ENCODE results near the gene PRPF40B. TPM values are rescaled to one million over a fixed set of nuclear protein-coding genes. Genes with fewer than 3 reads are reported as not detected.

Gene PRPF40B
- total RNA-seq, 2 experiments from 2014 or later = 4.7 to 6.5 TPM

GRCh38 chr12:49647827-49648711 is 24.7 kb downstream of the PRPF40B start:
- Mint-ChIP-seq H3K27ac (peak overlapping the region; percentile 67), H3K27me3 (no peaks in the 10 kb centered on the region), H3K36me3 (ENCODE audit: low read depth) (peaks cover 87% of the 10 kb centered on the region), H3K4me3 (no peak overlapping the region), H3K4me1 (ENCODE audit: low read depth) (peaks cover 45% of the 10 kb centered on the region), H3K9me3 (no peaks in the 10 kb centered on the region)
- Histone ChIP-seq H3K9me3 (ENCODE audit: control insufficient read depth in 1 of 2, insufficient read depth in 1 of 2, low read length in 2 of 2) (no peaks in the 10 kb centered on the region), H3K4me3 (ENCODE audit: low read length) (no peak overlapping the region), H3K27ac (ENCODE audit: low read depth in 1 of 2, low read length in 2 of 2) (peak overlapping the region in 1 of 2 donors; percentile 37), H3K27me3 (ENCODE audit: control insufficient read depth in 1 of 2, insufficient read depth in 2 of 2, low read length in 2 of 2) (no peaks in the 10 kb centered on the region), H3K36me3 (ENCODE audit: insufficient read depth, low read length) (peaks cover 62% of the 10 kb centered on the region), H3K4me1 (ENCODE audit: insufficient read depth, low read length) (peaks cover 31% of the 10 kb centered on the region)
- DNase-seq = no peak
- ChIA-PET POLR2A (interaction anchor here (0.5 to 5.3 kb wide), 7 partner anchors 9 to 93 kb away, joined by 3 to 36 read pairs (median 6); partner anchors contain the start of genes FMNL3 and TMBIM6), CTCF (interaction anchor here (0.8 to 2.0 kb wide), 11 partner anchors 11 to 115 kb away, joined by 3 to 7 read pairs (median 4); partner anchors contain the start of genes FMNL3, PRPF40B and TMBIM6)
- intact Hi-C loops (cut with DNase I, micrococcal nuclease) = loop anchor here in 1 of 2 experiments (5.0 kb wide), 1 partner anchor 189 kb away; no protein-coding TSS in a partner anchor
- no peak for ATAC-seq (ENCODE audit: poor library complexity)
- TF ChIP-seq CTCF (IDR thresholded peaks at IDR 0.05) = no peak

- TF ChIP-seq CTCF (IDR thresholded peaks at IDR 0.05) = no peak
- intact Hi-C loops (cut with DNase I, micrococcal nuclease) = loop anchor here in 1 of 2 experiments (5.0 kb wide), 1 partner anchor 189 kb away; no protein-coding TSS in a partner anchor
Observed at GRCh38 chr12:49648712-49649003, 25.3 kb downstream of the PRPF40B start.

GRCh38 chr12:49649445-49649844 is 26.1 kb downstream of the PRPF40B start:
- Histone ChIP-seq H3K9me3 (ENCODE audit: control insufficient read depth in 1 of 2, insufficient read depth in 1 of 2, low read length in 2 of 2) (no peaks in the 10 kb centered on the region), H3K27ac (ENCODE audit: low read depth in 1 of 2, low read length in 2 of 2) (no peak overlapping the region), H3K4me3 (ENCODE audit: low read length) (no peak overlapping the region), H3K4me1 (ENCODE audit: insufficient read depth, low read length) (peaks cover 30% of the 10 kb centered on the region), H3K36me3 (ENCODE audit: insufficient read depth, low read length) (peaks cover 73% of the 10 kb centered on the region), H3K27me3 (ENCODE audit: control insufficient read depth in 1 of 2, insufficient read depth in 2 of 2, low read length in 2 of 2) (no peaks in the 10 kb centered on the region)
- no peak for TF ChIP-seq CTCF (IDR thresholded peaks at IDR 0.05)
- POLR2A ChIA-PET = interaction anchor here (2.3 to 5.3 kb wide), 3 partner anchors 13 to 92 kb away, joined by 11 to 36 read pairs (median 21); partner anchors contain the start of genes FMNL3 and TMBIM6
- CTCF ChIA-PET = interaction anchor here (1.0 to 2.0 kb wide), 4 partner anchors 12 to 113 kb away, joined by 3 to 6 read pairs (median 4); partner anchors contain the start of gene TMBIM6
- DNase-seq (no peak), ATAC-seq (ENCODE audit: poor library complexity) (no peak)
- intact Hi-C loops (cut with DNase I, micrococcal nuclease) = loop anchor here in 1 of 2 experiments (5.0 kb wide), 1 partner anchor 188 kb away; no protein-coding TSS in a partner anchor
- H3K4me3 Mint-ChIP-seq = no peak overlapping the region
- H3K27me3 Mint-ChIP-seq = no peaks in the 10 kb centered on the region
- no peaks in the 10 kb centered on the region for H3K9me3 Mint-ChIP-seq
- peaks cover 45% of the 10 kb centered on the region for H3K4me1 Mint-ChIP-seq (ENCODE audit: low read depth)
- peak overlapping the region; percentile 67 for H3K27ac Mint-ChIP-seq
- peaks cover 96% of the 10 kb centered on the region for H3K36me3 Mint-ChIP-seq (ENCODE audit: low read depth)

More at GRCh38 chr12:49648712-49649003, 25.3 kb downstream of the PRPF40B start:
- POLR2A ChIA-PET = interaction anchor here (0.5 to 5.3 kb wide), 5 partner anchors 14 to 93 kb away, joined by 3 to 36 read pairs (median 11); partner anchors contain the start of genes FMNL3 and TMBIM6
- H3K27ac Mint-ChIP-seq = peak overlapping the region; percentile 67
- CTCF ChIA-PET = interaction anchor here (0.9 to 2.0 kb wide), 10 partner anchors 12 to 114 kb away, joined by 3 to 7 read pairs (median 4); partner anchors contain the start of genes FMNL3, PRPF40B and TMBIM6
- ATAC-seq (ENCODE audit: poor library complexity) = no peak
- H3K4me3 ChIP-seq (ENCODE audit: low read length) = no peak overlapping the region
- H3K27me3 ChIP-seq (ENCODE audit: control insufficient read depth in 1 of 2, insufficient read depth in 2 of 2, low read length in 2 of 2) = no peaks in the 10 kb centered on the region
- no peak overlapping the region for H3K4me3 Mint-ChIP-seq
- H3K9me3 Mint-ChIP-seq = no peaks in the 10 kb centered on the region
- H3K4me1 Mint-ChIP-seq (ENCODE audit: low read depth) = peaks cover 45% of the 10 kb centered on the region
- H3K9me3 ChIP-seq (ENCODE audit: control insufficient read depth in 1 of 2, insufficient read depth in 1 of 2, low read length in 2 of 2) = no peaks in the 10 kb centered on the region
- DNase-seq = no peak
- H3K27ac ChIP-seq (ENCODE audit: low read depth in 1 of 2, low read length in 2 of 2) = peak overlapping the region in 1 of 2 donors; percentile 37
- peaks cover 34% of the 10 kb centered on the region for H3K4me1 ChIP-seq (ENCODE audit: insufficient read depth, low read length)
- peaks cover 68% of the 10 kb centered on the region for H3K36me3 ChIP-seq (ENCODE audit: insufficient read depth, low read length)
- peaks cover 92% of the 10 kb centered on the region for H3K36me3 Mint-ChIP-seq (ENCODE audit: low read depth)
- no peaks in the 10 kb centered on the region for H3K27me3 Mint-ChIP-seq
